Measurements from ENCODE around the gene NSDHL.

DNA sequence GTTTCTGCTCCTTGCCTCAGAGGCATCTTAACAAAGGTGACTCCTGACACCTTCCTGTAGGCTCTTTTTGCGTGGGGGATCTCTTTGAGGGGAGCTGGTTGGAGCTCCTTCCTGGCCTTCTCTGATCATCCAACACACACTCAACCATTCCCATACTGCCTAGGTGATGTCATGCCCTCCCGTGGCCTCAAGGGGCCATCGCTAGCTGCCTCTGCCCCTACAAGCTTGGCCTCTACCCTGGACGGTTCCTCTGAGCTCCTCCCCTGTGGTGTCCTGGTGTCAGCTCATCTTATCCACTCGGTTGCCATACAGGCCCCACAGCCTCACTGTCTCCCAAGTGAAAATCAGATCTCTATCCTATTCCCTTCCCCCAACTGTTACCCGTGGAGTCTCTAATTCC, 53.3 kb downstream of the NSDHL start:
- TF ChIP-seq EZH2 (IDR thresholded peaks at IDR 0.05): no peak
- TF ChIP-seq POLR2AphosphoS5 (IDR thresholded peaks at IDR 0.05; ENCODE audit: borderline replicate concordance, low read depth, low read length): no peak
- no peak for TF ChIP-seq FOXP2 (optimal IDR thresholded peaks at IDR 0.05; ENCODE audit: control extremely low read depth, extremely low read length, insufficient read depth)

Measured in SK-N-MC (cell line).